Epidermal melanocyte (primary cell): ENCODE data around the gene WFIKKN1.
A peak's percentile ranks its signal among the peaks of the same experiment; 100 is the strongest.

Source experiments
- DNase-seq: peaks from one replicate; pipeline ENCODE4 v3.0.0; 2011; ENCODE audit warnings: low spot score; ENCODE audit not compliant: insufficient read length

Gene WFIKKN1

DNA sequence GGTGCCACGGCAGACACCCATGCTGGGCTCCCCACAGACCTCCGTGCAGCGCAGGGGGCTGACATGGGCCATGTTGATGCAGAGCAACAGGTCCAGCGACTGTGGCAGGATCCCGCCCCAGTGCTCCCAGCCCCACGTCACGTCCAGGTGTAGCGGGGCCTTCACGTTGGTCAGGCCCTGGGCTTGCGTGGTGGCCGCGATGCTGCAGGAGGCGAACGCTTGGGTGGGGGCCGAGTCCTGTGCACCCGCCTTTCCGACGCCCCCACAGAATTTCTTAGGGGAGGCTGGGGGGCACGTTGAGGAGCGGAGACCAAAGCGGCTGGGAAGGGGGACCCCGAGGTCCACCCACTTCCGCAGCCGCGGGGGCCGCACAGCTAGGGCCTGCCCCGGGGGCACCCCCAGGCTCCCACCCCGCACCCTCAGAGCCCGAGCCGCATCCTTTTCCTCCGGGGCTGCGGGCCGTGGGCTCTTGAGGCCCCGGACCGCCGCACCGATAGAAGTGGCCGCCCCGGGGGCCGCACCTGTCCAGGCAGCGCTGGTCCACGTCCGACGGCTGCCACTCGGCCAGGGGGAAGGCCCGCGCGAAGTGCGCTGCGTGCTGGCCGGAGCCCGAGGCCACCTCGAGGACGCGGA, 4.9 kb downstream of the WFIKKN1 start:
- no peak for DNase-seq

DNA sequence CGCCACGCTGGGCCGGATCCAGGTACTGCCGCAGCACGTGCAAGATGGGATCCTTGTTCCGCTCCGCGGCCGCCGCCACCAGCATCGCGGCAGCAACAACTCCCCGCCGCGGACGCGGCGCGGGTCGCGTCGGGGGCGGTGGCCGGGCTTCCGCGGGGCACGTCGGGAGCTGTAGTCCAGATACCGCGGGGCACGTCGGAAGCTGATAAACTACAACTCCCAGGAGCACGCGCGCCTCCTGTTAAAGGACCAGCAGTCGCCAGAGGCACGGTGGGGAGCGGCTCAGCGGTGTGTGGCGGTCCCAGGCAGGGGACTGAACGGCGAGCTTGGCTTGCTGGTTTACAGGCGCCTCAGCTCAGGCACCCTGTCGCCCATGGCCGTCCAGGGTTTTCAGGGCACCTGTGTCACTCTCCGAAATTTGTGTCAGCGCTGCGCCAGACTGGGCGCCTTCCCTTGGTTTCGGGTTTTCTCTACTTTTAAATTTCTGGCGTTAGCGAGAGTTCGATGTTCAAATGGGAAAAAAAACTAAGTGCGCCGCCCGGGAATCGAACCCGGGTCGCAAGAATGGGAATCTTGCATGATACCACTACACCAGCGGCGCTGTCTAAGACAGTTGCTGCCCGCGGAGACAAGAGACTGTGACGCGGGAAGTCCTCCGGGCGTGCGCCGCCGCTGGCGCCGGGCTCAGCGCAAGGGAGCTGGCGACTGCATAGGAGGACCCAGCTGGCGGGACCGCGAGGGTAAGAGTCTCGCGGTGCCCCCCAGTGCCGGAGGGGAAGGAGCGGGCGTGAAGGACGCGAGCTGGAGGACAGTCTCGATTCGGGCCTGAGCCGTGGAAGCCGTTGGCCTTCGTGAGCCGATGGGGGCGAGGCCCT, 5.7 kb downstream of the WFIKKN1 start, which contains the start of gene METTL26:
METTL26 (minus strand) TSS at position 100 of the 875 bp plus-strand sequence; CDS start at position 85, 15 bp downstream.
- DNase-seq = peak; percentile 100

DNA sequence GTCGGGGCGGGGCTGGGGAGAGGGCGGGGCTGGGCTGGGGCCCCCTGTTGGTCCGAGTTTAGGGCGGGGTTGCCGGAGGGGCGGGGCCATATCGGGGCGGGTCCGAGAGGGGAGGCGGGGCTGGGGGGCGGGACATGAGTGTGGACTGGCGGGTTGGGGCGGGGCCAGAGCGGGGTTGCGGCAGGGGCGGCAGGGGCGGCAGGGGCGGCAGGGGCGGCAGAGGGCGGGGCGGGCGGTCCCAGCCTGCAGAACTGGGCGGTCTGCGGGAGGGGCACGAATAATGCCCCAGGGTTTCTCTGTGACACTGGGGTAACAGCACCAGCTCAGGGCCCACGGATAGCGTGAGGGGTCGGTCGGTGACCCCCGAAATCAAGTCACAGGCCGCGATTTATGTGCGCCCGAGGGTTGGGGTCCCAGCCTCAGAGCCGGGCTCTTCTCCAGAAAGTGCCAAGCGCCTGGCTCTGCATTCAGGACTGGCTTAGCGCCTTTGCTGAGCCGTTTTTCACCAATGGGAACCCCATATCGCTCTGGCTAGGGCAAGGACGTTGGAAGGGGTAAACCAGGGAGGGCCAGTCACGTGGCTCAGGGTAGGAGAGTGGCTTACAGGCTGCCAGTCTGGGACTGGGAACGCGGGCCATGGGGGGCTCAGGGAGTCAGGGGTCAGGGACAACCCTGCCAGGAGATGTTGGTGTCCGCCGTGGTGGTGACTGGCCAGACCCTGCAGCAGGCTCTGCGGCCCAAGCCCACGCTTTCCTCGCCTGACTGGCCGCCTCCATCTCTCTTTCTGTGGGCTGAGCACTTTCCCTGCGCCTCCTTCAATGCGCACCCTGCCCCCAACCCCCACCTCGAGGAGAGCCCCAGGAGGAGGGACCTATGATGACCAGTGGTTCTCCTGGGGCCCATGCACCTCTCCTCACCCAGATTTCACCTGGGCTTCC, 6.6 kb downstream of the WFIKKN1 start:
- peak; percentile 100 for DNase-seq

DNA sequence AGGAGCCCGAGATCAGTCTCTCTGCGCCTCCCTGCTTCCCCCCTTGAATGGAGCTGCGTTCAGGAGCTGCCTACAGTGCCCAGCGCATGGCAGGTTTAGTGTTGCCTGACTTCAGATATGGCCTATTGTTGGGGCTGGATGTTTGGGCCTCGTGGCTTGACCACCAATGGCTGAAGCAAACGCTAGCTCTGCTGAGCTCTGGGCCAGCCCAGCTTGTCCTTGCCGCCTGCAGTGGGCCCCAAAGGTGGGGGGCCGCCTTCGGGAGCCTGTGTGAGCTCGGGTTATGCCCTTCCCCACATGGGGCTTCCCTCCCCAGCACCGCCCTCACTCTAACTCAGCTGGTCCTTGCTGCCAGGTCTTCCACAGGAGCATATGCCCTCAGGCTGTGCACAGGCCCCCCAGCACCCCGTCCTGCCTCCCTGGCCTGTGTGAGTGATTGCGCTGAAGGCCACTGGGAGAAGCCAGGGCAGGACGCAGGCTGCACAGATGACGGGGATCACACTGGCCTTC, 7.3 kb downstream of the WFIKKN1 start:
- no peak for DNase-seq

- no peak for DNase-seq
These were observed 8.1 kb downstream of the WFIKKN1 start for GRCh38 chr16:638836-639235.

GRCh38 chr16:640614-641013, 9.8 kb downstream of the WFIKKN1 start:
- no peak for DNase-seq

DNA sequence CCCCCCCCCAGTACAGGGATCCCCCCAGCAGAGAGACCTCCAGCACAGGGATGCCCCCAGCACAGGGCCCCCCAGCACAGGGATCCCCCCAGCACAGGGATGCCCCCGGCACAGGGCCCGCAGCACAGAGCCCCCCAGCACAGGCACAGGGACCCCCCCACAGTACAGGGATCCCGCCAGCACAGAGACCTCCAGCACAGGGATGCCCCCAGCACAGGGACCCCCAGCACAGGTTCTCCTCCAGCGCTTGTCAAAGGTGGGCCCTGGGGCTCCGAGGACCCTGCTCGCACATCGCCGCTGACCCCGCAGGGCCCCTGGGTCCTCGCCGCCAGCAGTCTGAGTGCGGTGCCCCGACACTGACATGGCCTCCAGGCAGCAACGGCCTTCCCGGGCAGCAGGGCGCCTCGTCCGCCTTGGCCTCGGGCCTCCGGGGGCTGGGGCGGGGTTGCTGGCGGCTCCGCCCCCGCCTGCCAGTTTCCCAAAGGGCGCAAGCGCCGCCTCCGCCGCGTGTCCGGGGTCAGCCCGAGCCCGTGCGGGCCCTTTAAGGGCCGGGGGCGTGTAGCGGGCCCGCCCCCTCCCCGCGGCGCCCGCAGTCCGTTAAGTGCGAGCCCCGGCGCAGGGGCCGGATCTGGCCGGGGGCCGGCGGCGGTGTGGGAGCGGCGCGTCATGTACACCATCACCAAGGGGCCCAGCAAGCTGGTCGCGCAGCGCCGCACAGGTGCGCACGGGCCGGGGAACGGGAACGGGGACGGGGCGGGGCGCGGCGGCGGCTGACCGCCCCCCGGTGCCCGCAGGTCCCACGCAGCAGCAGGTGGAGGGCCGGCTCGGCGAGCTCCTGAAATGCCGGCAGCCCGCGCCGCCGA, 10.8 kb downstream of the WFIKKN1 start, which contains the start of gene MCRIP2:
MCRIP2 (plus strand) TSS at position 503 of the 863 bp plus-strand sequence; CDS start at position 667, 164 bp downstream.
- DNase-seq = peak; percentile 93

GRCh38 chr16:642189-643049, 11.6 kb downstream of the WFIKKN1 start:
- DNase-seq = no peak

DNA sequence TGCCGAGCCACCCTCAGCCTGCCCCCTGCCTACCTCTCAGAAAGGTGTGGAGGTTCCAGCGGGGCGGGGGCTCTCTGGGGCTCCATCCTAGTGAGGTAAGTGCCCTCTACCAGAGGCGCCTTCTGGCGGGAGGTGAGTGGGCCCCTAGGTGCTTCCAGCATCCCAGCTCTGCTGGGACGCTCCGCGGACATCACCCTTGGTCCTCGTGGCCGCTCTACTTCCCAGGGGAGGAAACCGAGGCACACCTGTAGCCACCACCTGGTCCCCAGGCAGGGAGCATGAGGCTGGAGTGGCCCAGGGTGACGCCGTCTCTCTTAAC, 12.2 kb downstream of the WFIKKN1 start:
- DNase-seq = no peak

DNA sequence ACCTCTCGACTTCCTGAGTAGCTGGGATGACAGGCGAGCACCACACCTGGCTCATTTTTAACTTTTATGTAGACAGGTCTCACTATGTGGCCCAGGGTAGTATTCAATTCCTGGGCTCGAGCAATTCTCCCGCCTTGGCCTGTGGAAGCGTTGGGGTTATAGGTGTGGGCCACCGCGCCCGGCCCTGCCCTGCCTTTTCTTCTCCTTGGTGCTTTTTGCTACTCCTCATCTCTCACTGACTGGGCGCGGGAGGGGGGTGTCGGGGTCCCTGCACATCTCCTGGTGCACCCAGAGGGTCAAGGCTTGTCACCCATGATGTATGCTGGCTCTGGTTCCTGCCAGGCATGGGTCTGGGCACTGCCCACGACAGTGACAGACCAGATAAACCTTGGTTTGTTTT, 13.8 kb downstream of the WFIKKN1 start:
- no peak for DNase-seq

GRCh38 chr16:645852-646678, 15.3 kb downstream of the WFIKKN1 start:
- no peak for DNase-seq

DNA sequence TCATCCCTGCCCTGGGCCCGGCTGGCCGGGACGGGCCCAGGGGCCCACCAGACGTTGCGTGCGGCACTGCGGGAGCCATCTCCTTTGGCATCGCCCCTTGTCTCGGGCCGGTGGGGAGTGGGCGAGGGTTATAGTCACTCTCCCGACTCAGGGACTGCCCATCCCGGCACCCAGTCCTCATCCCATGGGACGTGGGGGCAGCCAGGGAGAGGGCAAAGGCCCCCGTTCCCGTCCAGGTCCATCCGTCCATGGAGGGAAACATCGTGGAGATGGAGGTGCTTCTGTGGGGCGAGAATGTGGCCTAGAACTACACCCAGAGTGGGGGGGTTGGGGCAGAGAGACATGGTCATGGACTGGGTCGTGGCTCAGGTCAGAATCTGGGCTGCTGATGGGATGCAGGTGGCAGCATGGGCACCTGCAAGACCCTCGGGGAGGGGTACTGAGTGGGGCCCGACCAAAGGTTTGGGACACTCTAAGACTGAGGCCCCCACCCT, 15.9 kb downstream of the WFIKKN1 start:
- no peak for DNase-seq

DNA sequence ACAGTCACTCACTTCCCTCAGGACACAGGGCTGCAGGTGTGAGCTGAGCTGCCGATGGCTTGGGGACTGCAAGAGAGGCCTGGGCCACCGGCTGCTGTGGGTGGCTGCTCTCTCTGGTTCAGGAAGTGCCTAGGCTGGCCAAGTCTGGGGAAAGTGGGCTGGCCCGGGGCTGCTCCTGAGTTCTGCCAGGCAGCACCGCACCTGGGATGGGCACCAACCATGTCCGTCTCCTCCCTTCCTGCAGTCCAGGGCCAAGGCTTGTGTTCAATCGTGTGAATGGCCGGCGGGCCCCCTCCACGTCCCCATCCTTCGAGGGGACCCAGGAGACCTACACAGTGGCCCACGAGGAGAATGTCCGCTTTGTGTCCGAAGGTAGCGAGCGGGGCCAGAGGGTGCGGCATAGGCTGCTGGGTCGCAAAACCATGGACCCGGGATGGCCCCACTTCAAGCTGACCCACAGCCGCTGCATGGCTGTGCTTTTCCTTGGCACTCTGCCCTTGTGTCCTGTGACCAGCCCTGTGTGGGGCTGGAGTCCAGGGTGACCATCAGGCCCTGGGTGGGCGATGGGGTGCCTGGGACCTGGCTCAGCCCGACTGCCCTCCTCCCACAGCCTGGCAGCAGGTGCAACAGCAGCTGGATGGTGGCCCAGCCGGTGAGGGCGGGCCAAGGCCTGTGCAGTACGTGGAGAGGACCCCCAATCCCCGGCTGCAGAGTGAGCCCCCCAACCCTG, 16.6 kb downstream of the WFIKKN1 start:
- DNase-seq = no peak

- DNase-seq = no peak
These were observed 17.4 kb downstream of the WFIKKN1 start for GRCh38 chr16:648071-648780.

- DNase-seq = peak; percentile 100
These were observed 18.2 kb downstream of the WFIKKN1 start, which contains the start of gene WDR90 for GRCh38 chr16:648781-649589. Gene WDR90 (plus strand): TSS chr16:649365. CDS start chr16:649417, 52 bp downstream.

- no peak for DNase-seq
These were observed 18.8 kb downstream of the WFIKKN1 start for GRCh38 chr16:649631-650030.
